PC-9 (cell line): ENCODE data around the gene ECE2.

Experiments used
- EZH2 ChIP-seq: fragments of 200-600 bp; sonication (generic); IDR thresholded peaks from 2 replicates; pipeline ENCODE4 v1.8.0; 2017; ENCODE audit warnings: antibody characterized with exemption, low read depth
- TF ChIP-seq, protein P1 (sequence below): fragments of 200-600 bp; sonication (generic); conservative IDR thresholded peaks from 2 replicates; pipeline ENCODE4 v1.6.1; 2017; ENCODE audit warnings: mixed run types, antibody characterized with exemption, mild to moderate bottlenecking, moderate library complexity

DNA sequence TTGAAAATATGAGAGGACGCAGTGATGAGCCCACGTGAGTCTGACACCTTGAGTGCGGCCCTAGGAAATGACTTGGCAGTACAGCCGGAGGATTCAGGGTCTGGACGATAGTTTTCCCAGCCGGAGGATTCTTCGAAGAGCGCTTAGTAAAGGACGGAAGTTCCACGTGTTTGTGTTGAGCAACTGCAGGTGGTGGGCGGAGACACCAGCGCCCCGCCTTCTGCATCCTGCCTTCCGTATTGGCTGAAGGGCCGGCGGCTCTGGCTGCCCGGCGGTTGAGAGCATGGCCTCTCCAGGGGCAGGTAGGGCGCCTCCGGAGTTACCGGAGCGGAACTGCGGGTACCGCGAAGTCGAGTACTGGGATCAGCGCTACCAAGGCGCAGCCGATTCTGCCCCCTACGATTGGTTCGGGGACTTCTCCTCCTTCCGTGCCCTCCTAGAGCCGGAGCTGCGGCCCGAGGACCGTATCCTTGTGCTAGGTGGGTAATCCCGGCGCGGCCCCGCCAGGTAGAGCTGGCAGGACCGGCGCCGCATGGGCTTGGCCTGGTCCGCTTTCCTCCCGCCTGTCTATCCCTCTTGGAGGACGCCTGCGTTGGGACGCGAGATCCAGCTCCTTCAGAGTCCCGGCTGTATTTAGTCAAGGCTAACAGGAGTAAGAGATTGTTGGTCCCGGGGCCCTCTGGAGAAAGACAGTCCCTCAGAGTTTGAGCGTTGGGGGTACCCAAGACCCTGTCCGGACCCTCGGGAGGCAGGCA lies 26.2 kb upstream of the ECE2 start, which contains the start of gene EEF1AKMT4:
- TF ChIP-seq, protein P1, sequence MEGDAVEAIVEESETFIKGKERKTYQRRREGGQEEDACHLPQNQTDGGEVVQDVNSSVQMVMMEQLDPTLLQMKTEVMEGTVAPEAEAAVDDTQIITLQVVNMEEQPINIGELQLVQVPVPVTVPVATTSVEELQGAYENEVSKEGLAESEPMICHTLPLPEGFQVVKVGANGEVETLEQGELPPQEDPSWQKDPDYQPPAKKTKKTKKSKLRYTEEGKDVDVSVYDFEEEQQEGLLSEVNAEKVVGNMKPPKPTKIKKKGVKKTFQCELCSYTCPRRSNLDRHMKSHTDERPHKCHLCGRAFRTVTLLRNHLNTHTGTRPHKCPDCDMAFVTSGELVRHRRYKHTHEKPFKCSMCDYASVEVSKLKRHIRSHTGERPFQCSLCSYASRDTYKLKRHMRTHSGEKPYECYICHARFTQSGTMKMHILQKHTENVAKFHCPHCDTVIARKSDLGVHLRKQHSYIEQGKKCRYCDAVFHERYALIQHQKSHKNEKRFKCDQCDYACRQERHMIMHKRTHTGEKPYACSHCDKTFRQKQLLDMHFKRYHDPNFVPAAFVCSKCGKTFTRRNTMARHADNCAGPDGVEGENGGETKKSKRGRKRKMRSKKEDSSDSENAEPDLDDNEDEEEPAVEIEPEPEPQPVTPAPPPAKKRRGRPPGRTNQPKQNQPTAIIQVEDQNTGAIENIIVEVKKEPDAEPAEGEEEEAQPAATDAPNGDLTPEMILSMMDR = peak; percentile 30; the same call in 1 of the 2 replicates
- TF ChIP-seq EZH2 = no peak
